Hematopoietic multipotent progenitor cell treated with erythropoietin and hydrocortisone succinate and interleukin-3 and kit ligand, for 17 days (in vitro differentiated cells): ENCODE results near the gene COL25A1.
"Not testable (repeated sequence)": the region's sequence is repeated elsewhere in the genome, so short reads cannot be mapped to it uniquely, and the experiment has no call there.

Experiments
- DNase-seq: peaks from one replicate; pipeline ENCODE4 v3.0.0-alpha.2; 2015; ENCODE audit warnings: low spot score

The COL25A1 gene

DNA sequence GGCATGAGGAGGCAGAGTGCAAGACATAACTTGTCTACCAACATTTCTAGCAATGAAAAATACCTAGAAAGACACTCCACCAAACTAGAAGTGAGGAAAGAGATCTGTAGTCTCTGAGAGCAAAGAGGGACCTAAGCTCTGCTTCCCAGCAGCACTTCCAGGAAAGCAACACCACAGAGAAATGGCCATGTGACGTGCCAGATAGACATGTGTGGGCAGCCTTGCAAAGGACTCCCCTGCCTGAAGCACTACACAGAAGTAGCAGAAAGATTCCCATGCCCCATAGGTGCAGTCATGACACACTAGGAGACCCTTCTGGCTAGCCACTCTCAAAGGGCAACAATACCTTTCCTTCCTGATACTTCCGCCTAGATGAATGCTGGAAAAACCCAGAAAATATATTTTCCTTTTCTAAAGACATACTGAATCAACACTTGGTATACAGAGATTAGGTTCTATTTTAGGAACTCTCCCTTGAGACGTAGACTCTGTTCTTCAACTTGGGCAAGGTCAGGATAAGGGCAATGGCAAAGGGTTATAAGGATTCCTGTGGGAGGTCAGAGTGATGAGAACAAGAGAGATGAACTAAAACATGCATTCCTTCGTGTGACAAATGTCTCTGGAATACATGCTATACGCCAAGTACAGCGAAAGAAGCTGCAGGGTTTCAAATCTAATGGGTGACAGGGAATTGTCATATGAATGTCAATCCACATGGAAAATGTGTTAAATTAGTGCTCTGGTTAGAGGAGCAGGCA is 352.1 kb downstream of the COL25A1 start:
- DNase-seq, result no peak

GRCh38 chr4:108947526-108947925 is 354.9 kb downstream of the COL25A1 start:
- no peak for DNase-seq

- DNase-seq, result no peak
Measured at GRCh38 chr4:108946237-108946636, 356.2 kb downstream of the COL25A1 start.

DNA sequence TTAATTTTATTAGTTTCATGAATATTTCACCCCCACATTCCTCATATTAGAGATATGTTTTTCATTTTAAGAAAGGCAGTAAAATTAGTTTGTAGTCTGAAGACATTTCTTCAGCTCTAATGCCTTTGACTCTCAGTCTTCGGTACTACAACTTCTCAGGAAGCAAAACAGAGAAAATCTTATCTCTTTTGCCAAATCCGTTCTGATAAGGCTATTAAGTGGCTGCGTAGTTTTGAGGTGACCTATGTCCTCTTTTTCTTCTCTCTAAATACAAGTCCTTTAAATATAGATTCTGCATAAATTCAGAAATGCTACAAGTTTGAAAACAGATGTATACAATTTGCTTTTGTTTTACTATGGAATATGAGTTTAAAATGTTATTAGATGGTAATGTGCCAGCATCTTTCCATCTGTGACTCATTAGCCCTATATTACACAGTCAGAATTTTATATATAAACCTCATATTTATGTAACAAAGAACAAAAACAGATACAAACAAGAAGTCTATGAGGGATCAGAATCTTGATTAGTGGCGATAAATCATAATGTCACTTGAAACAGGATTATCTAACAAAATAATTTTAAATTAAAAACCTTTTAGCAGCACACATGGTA is 358.4 kb downstream of the COL25A1 start:
- DNase-seq, result no peak

DNA sequence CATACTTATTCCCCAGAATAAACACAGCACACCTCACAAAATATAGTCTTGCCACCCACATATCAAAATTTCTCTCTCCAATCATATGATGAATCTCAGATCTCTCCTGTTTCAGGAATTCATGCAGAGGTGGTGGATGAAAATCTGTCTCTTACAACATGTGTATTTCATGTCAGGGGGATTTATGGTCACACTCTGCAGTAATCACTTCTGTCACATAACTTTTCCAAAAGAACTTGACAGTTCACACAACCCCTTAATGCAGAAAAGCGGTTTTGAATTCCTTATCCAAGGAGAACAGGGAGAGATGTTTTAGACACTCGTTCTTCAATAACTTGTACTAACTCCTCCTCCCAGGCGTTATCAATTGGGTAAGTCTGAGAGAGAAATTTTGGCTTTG is 359.1 kb downstream of the COL25A1 start:
- DNase-seq, result no peak

DNA sequence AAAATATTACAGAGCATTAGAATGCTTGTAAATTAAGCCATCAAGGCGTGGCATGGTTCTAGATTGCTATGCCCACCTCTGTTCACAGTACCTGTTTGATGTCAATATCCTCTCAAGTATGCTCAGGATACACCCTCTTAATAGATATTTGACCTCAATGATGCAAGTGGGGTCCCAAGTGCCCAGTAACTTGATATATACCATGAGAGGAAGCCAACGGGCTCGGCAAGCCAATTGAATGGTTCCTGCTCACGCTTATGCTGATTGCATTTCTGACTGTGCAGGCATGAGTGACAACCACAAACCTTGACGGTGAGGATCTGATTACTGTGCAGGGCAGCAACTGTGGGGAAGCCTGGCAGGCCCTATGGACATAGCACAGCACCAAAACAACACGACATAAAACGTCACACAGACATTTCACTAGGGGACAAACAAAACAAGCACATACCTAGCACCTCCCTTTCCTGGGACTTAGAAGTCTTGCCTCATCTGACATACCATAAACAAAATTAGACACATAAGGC is 360.5 kb downstream of the COL25A1 start:
- DNase-seq, result no peak

- no peak for DNase-seq
Measured at GRCh38 chr4:108940634-108941033, 361.8 kb downstream of the COL25A1 start.

GRCh38 chr4:108940149-108940548 is 362.3 kb downstream of the COL25A1 start:
- no peak for DNase-seq

DNA sequence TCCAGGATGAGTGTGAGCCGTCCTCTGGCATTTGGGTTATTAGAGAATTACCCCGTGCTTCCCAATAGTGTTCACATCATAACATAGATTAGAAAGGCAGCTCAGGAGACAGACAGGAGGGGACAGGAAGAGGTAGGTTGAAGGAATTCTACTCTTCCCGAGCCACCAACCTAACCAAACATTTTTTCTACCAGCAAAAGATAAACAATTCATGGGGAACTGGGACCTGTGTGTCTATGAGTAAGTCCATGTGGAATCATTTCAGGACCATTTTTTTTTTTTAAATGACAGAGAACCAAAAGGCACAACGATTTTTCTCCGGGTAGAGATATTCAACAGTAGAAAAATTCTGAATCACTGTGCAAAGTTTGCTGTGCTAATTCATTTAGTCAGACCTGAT is 365.4 kb downstream of the COL25A1 start:
- DNase-seq, result no peak

- not testable (repeated sequence) for DNase-seq
Measured at GRCh38 chr4:108933925-108934324, 368.5 kb downstream of the COL25A1 start.

DNA sequence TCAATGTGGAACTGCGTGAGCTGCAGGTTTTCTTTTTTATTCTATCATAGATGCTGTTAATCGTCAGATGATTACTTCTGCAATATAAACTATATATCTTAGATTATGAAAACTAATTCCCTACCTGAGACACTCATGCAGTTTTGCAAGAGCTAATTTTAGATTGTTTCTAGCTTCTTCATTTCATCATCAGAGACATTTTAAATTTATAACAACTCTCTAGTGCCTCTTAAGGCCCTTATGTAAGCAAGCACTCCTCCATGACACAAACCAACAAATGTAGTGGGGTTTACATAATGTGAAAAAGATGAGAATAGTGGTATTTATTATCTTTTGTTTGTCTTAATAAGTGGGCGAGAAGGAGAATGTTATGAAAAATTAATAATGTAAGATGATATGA is 369.4 kb downstream of the COL25A1 start:
- DNase-seq, result no peak

DNA sequence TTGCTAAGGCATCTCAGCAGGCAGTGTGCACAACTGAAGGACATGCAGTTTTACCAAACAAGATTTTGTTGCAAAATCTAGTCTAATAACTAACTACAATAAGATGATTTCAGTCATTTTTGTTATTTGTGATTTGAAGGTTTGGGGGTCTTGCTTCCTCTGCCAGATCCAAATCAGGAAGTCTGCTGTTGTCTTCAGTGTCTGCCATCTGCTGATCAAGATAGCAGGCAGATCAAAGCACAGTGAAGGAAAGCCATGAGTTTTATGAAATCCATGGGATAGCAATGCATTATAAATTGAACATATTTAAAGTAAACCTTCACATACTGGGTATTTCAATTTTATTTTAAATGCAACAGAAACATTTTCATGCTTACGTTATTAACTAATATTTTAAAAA is 370.5 kb downstream of the COL25A1 start:
- DNase-seq, result no peak

DNA sequence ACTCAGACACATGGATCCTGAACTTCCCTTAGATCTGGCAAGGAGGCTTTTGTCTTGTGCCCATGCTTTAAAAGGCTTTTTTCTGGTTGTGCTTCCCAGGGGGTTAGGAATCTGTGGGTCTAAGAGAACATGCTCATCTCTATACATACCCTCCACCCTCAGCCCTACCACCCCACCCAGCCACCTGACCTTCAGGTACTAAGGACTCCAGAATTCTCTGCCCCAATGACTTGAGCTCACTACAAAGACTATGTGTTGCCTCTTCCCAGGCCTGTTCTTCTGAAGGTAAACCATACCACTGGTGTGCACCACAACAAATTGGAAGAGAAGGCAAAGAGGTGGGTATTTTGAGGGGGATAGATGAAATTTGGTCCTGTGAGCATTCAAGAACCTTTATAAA is 372.3 kb downstream of the COL25A1 start:
- no peak for DNase-seq

DNA sequence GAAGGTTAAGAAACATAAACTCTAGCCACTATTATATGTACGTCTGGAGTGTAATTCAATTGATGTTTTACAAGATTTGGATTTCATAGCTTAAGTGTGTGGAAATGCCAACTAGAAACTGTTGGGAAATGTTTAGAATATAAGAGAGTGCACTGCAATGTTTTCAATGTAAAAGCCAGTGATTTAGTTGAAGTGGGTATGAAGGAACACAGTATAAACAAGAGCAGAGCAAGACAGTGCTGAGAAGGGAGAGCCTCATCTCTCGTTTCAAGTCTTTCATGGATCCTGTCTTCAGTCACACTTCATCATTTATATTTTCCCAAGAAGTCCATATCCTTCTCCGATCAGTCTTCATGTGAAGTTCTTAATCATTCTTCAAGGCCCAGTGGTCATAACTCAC is 375.7 kb downstream of the COL25A1 start:
- no peak for DNase-seq

- DNase-seq, result no peak
Measured at GRCh38 chr4:108926061-108926460, 376.4 kb downstream of the COL25A1 start.

GRCh38 chr4:108922191-108922590 is 380.3 kb downstream of the COL25A1 start:
- DNase-seq, result no peak

DNA sequence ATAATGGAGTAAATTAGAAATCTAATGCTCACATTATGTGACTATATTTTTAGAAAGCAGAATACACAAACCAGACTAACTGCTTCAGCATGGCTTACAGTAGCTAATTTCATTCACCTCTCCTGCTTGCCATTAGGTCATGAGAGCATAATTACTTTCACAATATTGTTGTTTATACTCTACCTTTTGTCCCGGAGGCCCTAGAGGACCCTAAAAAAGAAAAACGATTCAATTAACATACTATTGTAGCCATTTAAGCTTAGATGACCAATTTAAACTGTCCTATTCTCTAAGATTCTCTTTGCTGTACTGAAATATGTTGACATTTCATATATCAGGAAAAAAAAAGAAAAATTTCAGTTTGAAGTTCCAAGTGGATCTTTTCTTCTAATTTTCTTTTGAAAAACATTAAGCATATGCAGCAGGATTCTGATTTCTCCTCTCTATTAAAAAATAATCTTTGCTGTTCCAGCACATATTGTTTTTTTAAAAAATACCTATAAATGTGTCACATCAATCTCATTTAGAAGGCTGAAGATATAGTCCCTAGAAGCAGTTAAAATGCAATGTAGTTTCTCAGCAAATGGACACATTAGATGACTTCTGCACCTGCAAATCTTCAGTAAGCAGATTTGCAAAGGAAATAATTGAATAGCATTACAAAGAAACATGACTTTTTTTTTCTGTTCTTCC is 381.9 kb downstream of the COL25A1 start:
- no peak for DNase-seq

DNA sequence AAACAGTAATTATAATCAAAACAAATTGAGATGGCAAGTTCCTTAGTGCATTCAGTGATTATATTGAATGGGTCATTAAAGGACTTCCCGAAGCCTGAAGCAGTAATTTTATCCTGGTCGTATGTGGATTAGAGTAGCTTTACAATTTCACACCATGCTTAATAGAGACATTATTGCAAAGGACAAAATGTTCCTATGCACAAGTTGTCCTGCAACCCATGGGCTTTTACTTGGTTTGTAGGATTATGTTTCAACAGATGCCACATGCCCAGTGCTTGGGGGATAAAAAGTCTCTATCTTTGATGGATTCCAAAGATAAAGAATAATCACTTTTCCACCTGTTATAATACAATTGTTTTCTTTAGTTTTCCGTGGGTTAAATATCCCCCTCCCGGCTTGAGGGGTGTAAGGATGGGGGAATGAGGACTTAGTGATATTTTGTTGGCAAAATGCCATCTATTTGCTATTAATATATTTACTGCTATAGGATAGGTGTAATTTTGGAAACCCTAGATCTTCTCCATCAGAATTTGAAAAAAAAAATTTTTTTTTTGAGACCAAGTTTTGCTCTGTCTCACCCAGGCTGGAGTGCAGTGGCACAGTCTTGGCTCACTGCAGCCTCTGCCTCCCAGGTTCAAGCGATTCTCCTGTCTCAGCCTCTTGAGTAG is 383.1 kb downstream of the COL25A1 start:
- DNase-seq, result no peak

DNA sequence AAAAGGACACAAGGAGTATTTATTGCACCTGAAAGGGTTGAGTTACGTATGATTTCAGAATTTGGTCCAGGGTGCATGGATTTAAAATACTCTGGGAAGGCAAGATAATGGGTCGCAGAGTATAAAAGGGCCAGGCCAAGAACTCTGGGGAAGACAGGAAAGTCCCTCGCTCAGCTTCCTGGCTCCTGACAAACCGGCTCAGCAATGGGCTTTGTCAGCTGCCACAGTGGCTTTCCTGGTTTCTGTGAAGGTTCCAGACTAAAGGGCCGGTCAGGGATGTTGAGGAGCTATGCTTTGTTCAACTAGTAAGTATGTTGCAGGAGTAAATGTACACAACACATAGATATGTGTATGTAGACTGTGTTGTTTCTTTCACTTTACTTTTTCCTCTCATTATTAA is 385.2 kb downstream of the COL25A1 start:
- no peak for DNase-seq

- no peak for DNase-seq
Measured at GRCh38 chr4:108916638-108917037, 385.8 kb downstream of the COL25A1 start.

- no peak for DNase-seq
Measured at GRCh38 chr4:108906866-108907367, 395.5 kb downstream of the COL25A1 start.

DNA sequence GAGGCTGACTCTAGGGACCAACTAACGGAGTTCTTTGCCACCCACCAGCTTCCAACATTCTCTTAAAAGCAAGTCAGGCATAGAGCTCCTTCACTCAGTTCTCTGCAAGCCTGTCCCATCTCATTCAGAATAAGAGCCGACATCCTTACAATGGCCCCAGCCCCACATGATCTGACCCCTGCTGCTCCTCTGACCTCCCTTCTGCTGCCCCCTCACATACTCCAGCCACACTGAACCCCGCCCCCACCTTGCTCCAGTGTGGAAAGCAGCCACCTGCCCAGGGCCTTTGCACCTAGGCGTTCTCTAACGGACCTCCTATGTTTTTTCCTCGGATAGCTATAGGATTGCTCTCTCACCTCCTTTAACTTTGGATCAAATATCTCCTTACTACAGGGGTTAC is 396.5 kb downstream of the COL25A1 start:
- DNase-seq, result no peak
